Measurements from ENCODE around the gene CSNK1A1.

- TF ChIP-seq CTCF (conservative IDR thresholded peaks at IDR 0.05; ENCODE audit: low read length), result no peak
- TF ChIP-seq EZH2phosphoT487 (IDR thresholded peaks at IDR 0.05; ENCODE audit: borderline replicate concordance), result no peak
Observed at GRCh38 chr5:149452007-149452664, 99.1 kb downstream of the CSNK1A1 start.

Data from Loucy (cell line).